K562 treated with DMSO at 1 percent for 12 hours (cell line): ENCODE results near the gene ARPC1A. TPM values are rescaled to one million over a fixed set of nuclear protein-coding genes. Genes with fewer than 3 reads are reported as not detected.

ENCODE experiments used
- total RNA-seq: library from RNA; unstranded; fragments of 300-600 nt; gene quantifications from 2 replicates; pipeline ENCODE4 v1.2.3, GENCODE V29; 2022; ENCODE audit not compliant: insufficient read depth

The ARPC1A gene
- 116 and 161 TPM in 2 replicates for total RNA-seq

GRCh38 chr7:99325592-99326407 lies at the start of gene ARPC1A:
Gene ARPC1A, plus strand, starts transcription at chr7:99325898. Its CDS starts 7,456 bp downstream, at chr7:99333354.

GRCh38 chr7:99374111-99375064 lies 48.7 kb downstream of the ARPC1A start, which contains the start of gene ARPC1B:
Gene ARPC1B, plus strand, starts transcription at chr7:99374730. Its CDS starts 10,985 bp downstream, at chr7:99385715.

GRCh38 chr7:99408379-99409191 lies 82.9 kb downstream of the ARPC1A start, which contains the start of the genes BUD31 and PDAP1:
Gene BUD31, plus strand, starts transcription at chr7:99408969. Its CDS starts 2,124 bp downstream, at chr7:99411093.
Gene PDAP1, minus strand, starts transcription at chr7:99408597. Its CDS starts 49 bp downstream, at chr7:99408548.

Other genes starting within 250 kb of the ARPC1A start
- 5.9 and 17.8 TPM in 2 replicates for gene SMURF1, start 181.8 kb upstream of the ARPC1A start, total RNA-seq
- not detected in 2 replicates for gene KPNA7, start 117.8 kb upstream of the ARPC1A start, total RNA-seq
- not detected in 2 replicates for gene MYH16, start 53.1 kb upstream of the ARPC1A start, total RNA-seq
- 633 and 716 TPM in 2 replicates for gene ARPC1B, start 48.8 kb downstream of the ARPC1A start, total RNA-seq
- gene PDAP1, start 82.7 kb downstream of the ARPC1A start, total RNA-seq: 114 and 162 TPM in 2 replicates
- gene BUD31, start 83.1 kb downstream of the ARPC1A start, total RNA-seq: 267 and 275 TPM in 2 replicates
- gene PTCD1, start 112.9 kb downstream of the ARPC1A start, total RNA-seq: 8.7 and 11.1 TPM in 2 replicates
- gene CPSF4, start 113.0 kb downstream of the ARPC1A start, total RNA-seq: 71.2 and 94.9 TPM in 2 replicates
- 1,063 and 1,126 TPM in 2 replicates for gene ATP5MF, start 140.3 kb downstream of the ARPC1A start, total RNA-seq
- gene ZNF789, start 147.0 kb downstream of the ARPC1A start, total RNA-seq: 7.2 and 22.3 TPM in 2 replicates
- gene ZNF394, start 174.4 kb downstream of the ARPC1A start, total RNA-seq: 18.0 and 28.2 TPM in 2 replicates
- gene ZKSCAN5, start 178.8 kb downstream of the ARPC1A start, total RNA-seq: 6.2 and 15.0 TPM in 2 replicates
- 3.5 and 11.1 TPM in 2 replicates for gene FAM200A, start 226.2 kb downstream of the ARPC1A start, total RNA-seq
- 37.2 and 85.5 TPM in 2 replicates for gene ZNF655, start 232.7 kb downstream of the ARPC1A start, total RNA-seq